IgD-negative memory B cell (primary cell): Measurements from ENCODE around the gene ZDHHC4. TPM values are rescaled to one million over a fixed set of nuclear protein-coding genes. Genes with fewer than 3 reads are reported as not detected.
"Not testable (repeated sequence)": the region's sequence is repeated elsewhere in the genome, so short reads cannot be mapped to it uniquely, and the experiment has no call there.

Experiments
- H3K27ac Mint-ChIP-seq, 3 donors: one replicate each; pipeline ENCODE4 v1.8.0; 2020 to 2022; ENCODE audit warnings: mild to moderate bottlenecking in 3 of 3, mixed read lengths in 3 of 3, moderate library complexity in 1 of 3
- H3K27me3 Mint-ChIP-seq: one replicate; pipeline ENCODE4 v1.8.0; 2021; ENCODE audit warnings: mixed read lengths
- H3K36me3 Mint-ChIP-seq: one replicate; pipeline ENCODE4 v1.8.0; 2020; ENCODE audit warnings: mild to moderate bottlenecking, mixed read lengths
- H3K4me1 Mint-ChIP-seq, 3 donors: one replicate each; pipeline ENCODE4 v1.8.0; 2020 to 2022; ENCODE audit warnings: mixed read lengths in 3 of 3, mild to moderate bottlenecking in 1 of 3
- H3K4me3 Mint-ChIP-seq, 4 donors: one replicate each; pipeline ENCODE4 v1.8.0; 2020 to 2022; ENCODE audit warnings: mild to moderate bottlenecking in 4 of 4, mixed read lengths in 4 of 4, moderate library complexity in 3 of 4
- H3K9me3 Mint-ChIP-seq, 3 donors: one replicate each; pipeline ENCODE4 v1.8.0; 2020 to 2021; ENCODE audit warnings: mixed read lengths in 3 of 3, mild to moderate bottlenecking in 1 of 3
- polyA plus RNA-seq: library from polyadenylated mRNA; unstranded; fragments of 300-500 nt; fragmentation: Illumina TruSeq; gene quantifications from one replicate; pipeline ENCODE4 v1.2.3, GENCODE V29; 2021

ZDHHC4 gene
- polyA plus RNA-seq, 1 donor from 2014 or later, result 71.7 TPM

DNA sequence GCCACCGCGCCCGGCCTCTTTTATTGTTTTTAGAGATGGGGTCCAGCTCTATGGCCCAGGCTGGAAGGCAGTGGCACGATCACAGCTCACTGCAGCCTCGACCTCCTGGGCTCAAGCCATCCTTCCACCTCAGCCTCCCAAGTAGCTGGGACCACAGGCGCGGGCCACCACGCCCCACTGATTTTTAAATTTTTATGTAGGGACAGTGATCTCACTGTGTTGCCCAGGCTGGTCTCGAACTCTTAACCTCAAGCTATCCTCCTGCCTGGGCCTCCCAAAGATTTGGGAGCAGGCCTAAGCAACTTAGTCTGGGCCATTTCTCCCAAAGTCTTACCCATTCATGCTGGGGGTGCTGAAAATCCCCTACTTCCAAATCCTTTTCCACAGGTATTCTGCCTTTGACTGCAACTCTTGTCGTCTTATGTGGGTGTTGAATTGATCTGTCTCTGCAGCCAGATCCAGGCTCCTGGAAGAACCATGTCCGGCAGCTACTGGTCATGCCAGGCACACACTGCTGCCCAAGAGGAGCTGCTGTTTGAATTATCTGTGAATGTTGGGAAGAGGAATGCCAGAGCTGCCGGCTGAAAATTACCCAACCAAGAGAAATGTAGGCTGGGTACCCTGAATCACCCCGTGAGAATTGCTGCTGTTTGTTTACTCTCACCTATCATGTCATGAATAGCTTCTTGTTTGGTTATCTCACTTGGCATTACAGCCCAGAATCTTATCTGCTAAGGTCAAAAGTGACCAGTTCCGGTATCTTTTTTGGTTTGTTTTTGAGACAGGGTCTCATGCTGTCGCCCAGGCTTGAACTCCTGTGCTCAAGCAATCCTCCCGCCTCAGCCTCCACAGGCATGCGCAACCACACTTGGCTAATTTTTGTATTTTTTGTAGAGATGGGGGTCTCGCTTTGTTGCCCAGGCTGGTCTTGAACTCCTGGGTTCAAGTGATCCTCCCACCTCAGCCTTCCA lies 1.1 kb downstream of the ZDHHC4 start:
- Mint-ChIP-seq H3K9me3 (no peaks in the 10 kb centered on the region), H3K36me3 (peaks cover 1% of the 10 kb centered on the region), H3K4me1 (peaks cover 16 to 27% (median 23%) of the 10 kb centered on the region in 3 donors), H3K4me3 (peak overlapping the region; percentile 81 to 96 (median 88)), H3K27ac (peak overlapping the region; percentile 15 to 96 (median 93)), H3K27me3 (no peaks in the 10 kb centered on the region)

- peak overlapping the region in 3 of 4 donors; percentile 63 to 91 (median 86) for H3K4me3 Mint-ChIP-seq
- no peaks in the 10 kb centered on the region for H3K27me3 Mint-ChIP-seq
- H3K9me3 Mint-ChIP-seq, result no peaks in the 10 kb centered on the region
- peaks cover 2% of the 10 kb centered on the region for H3K36me3 Mint-ChIP-seq
- peaks cover 16 to 27% (median 23%) of the 10 kb centered on the region in 3 donors for H3K4me1 Mint-ChIP-seq
- peak overlapping the region in 1 of 3 donors; percentile 15 for H3K27ac Mint-ChIP-seq
Measured at GRCh38 chr7:6579446-6579845, 2.2 kb downstream of the ZDHHC4 start.

- H3K27me3 Mint-ChIP-seq, H3K9me3 Mint-ChIP-seq, H3K4me3 Mint-ChIP-seq, H3K36me3 Mint-ChIP-seq: not testable (repeated sequence)
- Mint-ChIP-seq H3K4me1 (peaks cover 10 to 26% (median 20%) of the 10 kb centered on the region in 3 donors), H3K27ac (peak overlapping the region; percentile 54 to 80 (median 73))
Measured at GRCh38 chr7:6585746-6586432, 8.6 kb downstream of the ZDHHC4 start.

GRCh38 chr7:6588566-6588965 lies 11.3 kb downstream of the ZDHHC4 start:
- Mint-ChIP-seq H3K4me1 (peaks cover 2 to 15% (median 11%) of the 10 kb centered on the region in 3 donors), H3K27me3 (no peaks in the 10 kb centered on the region), H3K9me3 (no peaks in the 10 kb centered on the region), H3K36me3 (peaks cover 7% of the 10 kb centered on the region), H3K4me3 (peak overlapping the region in 3 of 4 donors; percentile 30 to 89 (median 38)), H3K27ac (peak overlapping the region in 2 of 3 donors; percentile 80 to 90)

- peak overlapping the region; percentile 72 to 89 (median 86) for H3K4me3 Mint-ChIP-seq
- H3K27ac Mint-ChIP-seq, result peak overlapping the region in 2 of 3 donors; percentile 90 to 93
- H3K36me3 Mint-ChIP-seq, result peaks cover 7% of the 10 kb centered on the region
- H3K4me1 Mint-ChIP-seq, result peaks cover 2 to 15% (median 11%) of the 10 kb centered on the region in 3 donors
- H3K9me3 Mint-ChIP-seq, result no peaks in the 10 kb centered on the region
- H3K27me3 Mint-ChIP-seq, result no peaks in the 10 kb centered on the region
Measured at GRCh38 chr7:6589151-6589828, 12.0 kb downstream of the ZDHHC4 start.

DNA sequence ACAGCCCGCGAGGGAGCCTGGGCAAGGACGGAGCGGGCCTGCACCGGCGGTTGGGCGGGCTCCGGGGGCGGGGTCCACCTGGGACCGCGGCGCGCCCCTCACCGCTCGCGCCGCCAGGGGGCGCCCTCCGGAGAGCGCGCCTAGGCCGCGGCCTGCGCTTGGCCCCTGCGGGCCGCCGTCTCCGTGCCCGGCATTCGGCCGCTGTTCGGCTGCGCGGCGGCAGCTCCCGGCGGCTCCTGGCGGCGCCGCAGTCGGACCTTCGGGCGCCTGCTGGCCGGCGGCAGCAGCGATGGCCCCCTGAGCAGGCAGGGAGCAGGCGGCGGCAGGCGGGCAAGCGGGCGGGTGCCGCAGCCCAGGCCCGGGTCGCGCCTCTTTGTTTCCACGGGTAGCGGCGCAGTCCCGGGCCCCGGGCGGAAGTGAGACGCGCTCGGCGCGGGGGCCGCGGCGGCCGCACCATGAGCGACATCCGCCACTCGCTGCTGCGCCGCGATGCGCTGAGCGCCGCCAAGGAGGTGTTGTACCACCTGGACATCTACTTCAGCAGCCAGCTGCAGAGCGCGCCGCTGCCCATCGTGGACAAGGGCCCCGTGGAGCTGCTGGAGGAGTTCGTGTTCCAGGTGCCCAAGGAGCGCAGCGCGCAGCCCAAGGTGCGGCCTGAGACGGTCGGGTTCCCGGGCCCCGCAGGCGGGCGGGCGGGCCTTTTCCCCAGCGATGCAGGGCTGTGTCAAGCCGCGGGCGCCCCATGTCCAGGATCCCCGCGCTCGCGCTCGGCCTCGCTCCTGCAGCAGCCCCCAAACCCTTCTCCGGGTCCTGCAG lies 12.8 kb downstream of the ZDHHC4 start, which contains the start of gene INTS15:
Gene INTS15, plus strand, starts transcription at position 193 of the 816 bp plus-strand sequence. Its CDS starts 263 bp downstream, at position 456.
- Mint-ChIP-seq H3K36me3 (peaks cover 4% of the 10 kb centered on the region), H3K27ac (peak within 1 kb of the TSS; percentile 93 to 97 (median 97)), H3K4me3 (peak within 1 kb of the TSS; percentile 84 to 96 (median 93)), H3K9me3 (no peaks in the 10 kb centered on the region), H3K27me3 (no peaks in the 10 kb centered on the region), H3K4me1 (peaks cover 2 to 15% (median 11%) of the 10 kb centered on the region in 3 donors)

GRCh38 chr7:6590645-6591110 lies 13.4 kb downstream of the ZDHHC4 start:
- H3K4me3 Mint-ChIP-seq, result peak overlapping the region; percentile 84 to 96 (median 93)
- H3K9me3 Mint-ChIP-seq, result no peaks in the 10 kb centered on the region
- peak overlapping the region; percentile 86 to 97 (median 97) for H3K27ac Mint-ChIP-seq
- H3K4me1 Mint-ChIP-seq, result peaks cover 2 to 15% (median 11%) of the 10 kb centered on the region in 3 donors
- no peaks in the 10 kb centered on the region for H3K27me3 Mint-ChIP-seq
- peaks cover 4% of the 10 kb centered on the region for H3K36me3 Mint-ChIP-seq

- Mint-ChIP-seq H3K9me3 (no peaks in the 10 kb centered on the region), H3K4me3 (no peak overlapping the region), H3K27ac (no peak overlapping the region), H3K4me1 (peaks cover 0 to 2% (median 1%) of the 10 kb centered on the region in 3 donors), H3K27me3 (no peaks in the 10 kb centered on the region), H3K36me3 (peaks cover 8% of the 10 kb centered on the region)
Measured at GRCh38 chr7:6600093-6600492, 22.8 kb downstream of the ZDHHC4 start.

- Mint-ChIP-seq H3K9me3 (no peaks in the 10 kb centered on the region), H3K4me3 (no peak overlapping the region), H3K4me1 (no peaks in the 10 kb centered on the region), H3K36me3 (peaks cover 5% of the 10 kb centered on the region), H3K27me3 (no peaks in the 10 kb centered on the region), H3K27ac (no peak overlapping the region)
Measured at GRCh38 chr7:6604458-6604857, 27.2 kb downstream of the ZDHHC4 start.

- H3K4me1 Mint-ChIP-seq, result no peaks in the 10 kb centered on the region
- no peak overlapping the region for H3K4me3 Mint-ChIP-seq
- H3K27ac Mint-ChIP-seq, result no peak overlapping the region
- no peaks in the 10 kb centered on the region for H3K27me3 Mint-ChIP-seq
- no peaks in the 10 kb centered on the region for H3K9me3 Mint-ChIP-seq
- peaks cover 6% of the 10 kb centered on the region for H3K36me3 Mint-ChIP-seq
Measured at GRCh38 chr7:6606866-6607583, 29.8 kb downstream of the ZDHHC4 start.

GRCh38 chr7:6607651-6608051 lies 30.4 kb downstream of the ZDHHC4 start:
- Mint-ChIP-seq H3K9me3 (no peaks in the 10 kb centered on the region), H3K4me3 (no peak overlapping the region), H3K27me3 (peaks cover 2% of the 10 kb centered on the region), H3K27ac (no peak overlapping the region), H3K36me3 (peaks cover 3% of the 10 kb centered on the region), H3K4me1 (no peaks in the 10 kb centered on the region)

DNA sequence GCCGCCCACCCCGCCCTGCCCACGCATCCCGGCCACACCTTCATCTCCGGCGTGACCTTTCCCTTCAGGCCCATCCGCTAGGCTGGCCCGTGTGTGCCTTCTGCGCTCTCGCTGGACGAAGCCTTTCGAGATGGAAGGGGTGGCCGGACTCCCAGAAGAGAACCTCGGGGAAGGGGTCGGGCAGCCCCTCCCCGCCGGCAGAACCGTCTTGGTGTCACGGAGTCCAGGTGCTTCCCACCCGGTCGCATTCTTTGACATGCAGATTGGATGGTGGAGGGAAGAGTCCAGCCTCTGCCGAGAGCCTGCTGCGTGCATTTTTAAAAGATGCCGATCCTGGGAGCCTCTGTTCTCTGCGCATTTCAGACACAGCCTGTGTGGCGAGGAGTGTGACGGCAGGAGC lies 30.8 kb downstream of the ZDHHC4 start:
- H3K27me3 Mint-ChIP-seq, result peaks cover 3% of the 10 kb centered on the region

GRCh38 chr7:6608794-6609193 lies 31.5 kb downstream of the ZDHHC4 start:
- Mint-ChIP-seq H3K36me3 (peaks cover 3% of the 10 kb centered on the region), H3K4me1 (no peaks in the 10 kb centered on the region), H3K27me3 (peaks cover 5% of the 10 kb centered on the region), H3K27ac (no peak overlapping the region), H3K4me3 (no peak overlapping the region), H3K9me3 (no peaks in the 10 kb centered on the region)

More for the DNA sequence above, 30.8 kb downstream of the ZDHHC4 start:
- Mint-ChIP-seq H3K9me3 (no peaks in the 10 kb centered on the region), H3K4me1 (no peaks in the 10 kb centered on the region), H3K4me3 (no peak overlapping the region), H3K36me3 (peaks cover 3% of the 10 kb centered on the region), H3K27ac (no peak overlapping the region)
